Kidney epithelial cell (primary cell): Measurements from ENCODE around the gene ERC2. TPM values are rescaled to one million over a fixed set of nuclear protein-coding genes. Genes with fewer than 3 reads are reported as not detected.

Source experiments
- DNase-seq: peaks from one replicate; pipeline ENCODE4 v3.0.0-alpha.2; 2010; ENCODE audit warnings: low read depth
- H3K27me3 ChIP-seq: 2 replicates; pipeline ENCODE4 v1.6.0; 2011; ENCODE audit warnings: low read length; ENCODE audit not compliant: control insufficient read depth, insufficient read depth
- H3K36me3 ChIP-seq: 2 replicates; pipeline ENCODE4 v1.5.1; 2011; ENCODE audit warnings: low read length; ENCODE audit not compliant: control insufficient read depth, insufficient read depth
- H3K4me3 ChIP-seq: 2 replicates; pipeline ENCODE4 v1.5.1; 2011; ENCODE audit warnings: low read depth, mild to moderate bottlenecking, control low read depth, low read length
- CTCF ChIP-seq: IDR thresholded peaks from 2 replicates; pipeline ENCODE4 v1.5.1; 2011; ENCODE audit warnings: mild to moderate bottlenecking, moderate library complexity, low read length, control low read depth, inconsistent platforms; ENCODE audit not compliant: insufficient read depth, poor library complexity, severe bottlenecking
- total RNA-seq: library from RNA; depleted of rRNA; stranded (reverse); fragments of >200 nt; gene quantifications from 2 replicates; pipeline ENCODE4 v1.2.3, GENCODE V29; 2015

The ERC2 gene
- total RNA-seq, 1 donor from 2014 or later: 17.0 TPM

GRCh38 chr3:56467801-56468183 lies 475 bp downstream of the ERC2 start:
- no peaks in the 10 kb centered on the region for H3K27me3 ChIP-seq
- no peak for TF ChIP-seq CTCF
- peak overlapping the region; percentile 61 for H3K4me3 ChIP-seq
- no peak for DNase-seq
- no peaks in the 10 kb centered on the region for H3K36me3 ChIP-seq

GRCh38 chr3:56467108-56467507 lies 1.2 kb downstream of the ERC2 start:
- H3K36me3 ChIP-seq: no peaks in the 10 kb centered on the region
- peak; percentile 74 for DNase-seq
- H3K4me3 ChIP-seq: peak overlapping the region; percentile 61
- H3K27me3 ChIP-seq: no peaks in the 10 kb centered on the region
- no peak for TF ChIP-seq CTCF

- no peak for TF ChIP-seq CTCF
- Histone ChIP-seq H3K27me3 (no peaks in the 10 kb centered on the region), H3K4me3 (no peak overlapping the region), H3K36me3 (no peaks in the 10 kb centered on the region)
- no peak for DNase-seq
These were observed 8.5 kb downstream of the ERC2 start for GRCh38 chr3:56459719-56460118.

GRCh38 chr3:56459104-56459496 lies 9.2 kb downstream of the ERC2 start:
- TF ChIP-seq CTCF: no peak
- Histone ChIP-seq H3K36me3 (no peaks in the 10 kb centered on the region), H3K27me3 (no peaks in the 10 kb centered on the region), H3K4me3 (no peak overlapping the region)
- no peak for DNase-seq

- Histone ChIP-seq H3K27me3 (no peaks in the 10 kb centered on the region), H3K36me3 (no peaks in the 10 kb centered on the region), H3K4me3 (no peak overlapping the region)
- DNase-seq: no peak
- TF ChIP-seq CTCF: no peak
These were observed 9.7 kb downstream of the ERC2 start for GRCh38 chr3:56458496-56459103.

- no peak overlapping the region for H3K4me3 ChIP-seq
- H3K36me3 ChIP-seq: no peaks in the 10 kb centered on the region
- no peak for DNase-seq
- H3K27me3 ChIP-seq: no peaks in the 10 kb centered on the region
- no peak for TF ChIP-seq CTCF
These were observed 12.2 kb downstream of the ERC2 start for GRCh38 chr3:56456117-56456516.
